ENCODE measurements around the gene GPR68.

DNA sequence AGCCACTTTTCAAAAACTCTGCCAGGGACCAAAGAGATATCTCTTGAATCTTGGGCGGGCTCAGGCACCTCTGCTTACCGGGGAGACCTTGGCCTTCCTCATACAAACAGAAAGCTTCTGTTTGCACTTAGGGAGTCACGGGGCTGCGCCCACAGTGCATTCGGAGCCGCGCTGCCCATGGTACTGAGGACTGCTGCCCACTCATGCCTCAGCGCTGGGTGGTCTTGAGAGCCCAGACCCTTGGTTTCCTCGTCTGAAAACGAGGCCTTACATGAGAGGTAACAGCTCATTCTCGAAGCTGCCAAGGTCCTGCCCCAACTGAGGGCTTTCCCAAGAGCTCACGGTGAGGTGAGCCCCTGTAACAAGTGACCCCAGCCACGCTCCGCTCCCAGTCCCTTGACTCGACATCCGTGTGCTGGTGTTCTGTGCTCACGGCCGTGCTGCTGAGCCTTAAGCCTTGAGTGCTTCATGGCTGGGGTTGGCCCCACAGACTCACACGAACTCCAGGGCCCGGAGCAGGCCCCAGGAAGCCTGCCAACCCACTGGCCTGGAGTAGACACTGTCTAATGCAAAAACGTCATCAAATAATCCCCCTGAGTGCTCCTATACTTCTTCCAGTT, 47.4 kb upstream of the GPR68 start:
- TF ChIP-seq CTCF (IDR thresholded peaks at IDR 0.05; ENCODE audit: poor library complexity): no peak
- TF ChIP-seq EZH2 (IDR thresholded peaks at IDR 0.05; ENCODE audit: borderline replicate concordance): no peak
